ENCODE data around the gene TNFRSF9. TPM values are rescaled to one million over a fixed set of nuclear protein-coding genes. Genes with fewer than 3 reads are reported as not detected.
"Not testable (repeated sequence)": the region's sequence is repeated elsewhere in the genome, so short reads cannot be mapped to it uniquely, and the experiment has no call there.

TNFRSF9 gene
- polyA plus RNA-seq, 1 donor (not counting 4 experiments of a cell fraction or from before 2014, with no cell fraction given), result not detected

DNA sequence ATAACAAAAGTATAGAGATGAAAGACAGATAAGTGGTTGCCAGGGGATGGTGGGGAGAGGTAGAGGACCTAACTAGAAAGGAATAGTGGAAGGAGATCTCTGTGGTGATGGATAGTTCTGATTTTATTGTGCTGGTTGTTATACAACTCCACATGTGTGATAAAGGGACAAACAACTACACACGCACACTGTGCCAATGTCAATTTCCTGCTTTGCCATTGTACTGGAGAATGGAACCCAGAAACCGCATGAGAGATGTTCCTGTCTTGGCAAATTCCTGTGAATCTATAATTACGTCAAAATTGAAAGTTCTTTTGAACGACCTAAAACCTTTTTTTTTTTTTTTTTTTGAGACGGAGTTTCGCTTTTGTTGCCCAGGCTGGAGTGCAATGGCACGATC, 11.0 kb downstream of the TNFRSF9 start:
- Histone ChIP-seq H3K9me3 (ENCODE audit: control insufficient read depth, low read depth, low read length) (no peaks in the 10 kb centered on the region), H4K20me1 (ENCODE audit: control insufficient read depth, extremely low read depth, insufficient read depth, low read length) (no peaks in the 10 kb centered on the region), H3K36me3 (ENCODE audit: control insufficient read depth in 2 of 2, extremely low read depth in 1 of 2, insufficient read depth in 2 of 2, low read length in 2 of 2) (no peaks in the 10 kb centered on the region), H3K9me1 (ENCODE audit: control insufficient read depth, extremely low read depth, insufficient read depth, low read length) (no peaks in the 10 kb centered on the region), H3K4me2 (ENCODE audit: control insufficient read depth, extremely low read depth, insufficient read depth, low read depth, low read length) (no peak overlapping the region), H3K4me1 (ENCODE audit: control insufficient read depth, extremely low read depth, insufficient read depth, low read length) (no peaks in the 10 kb centered on the region), H3K9ac (ENCODE audit: control insufficient read depth, extremely low read depth, insufficient read depth, low read length) (no peak overlapping the region), H3K27ac (ENCODE audit: control insufficient read depth, insufficient read depth, low read length) (no peak overlapping the region), H3K79me2 (ENCODE audit: control insufficient read depth, insufficient read depth, low read length) (no peaks in the 10 kb centered on the region), H3K27me3 (ENCODE audit: control insufficient read depth, extremely low read depth, insufficient read depth, low read length) (peaks cover 6% of the 10 kb centered on the region), H2AFZ (ENCODE audit: control insufficient read depth, low read length) (no peak overlapping the region), H3K4me3 (ENCODE audit: control insufficient read depth in 2 of 3, extremely low read depth in 1 of 3, insufficient read depth in 2 of 3, low read depth in 1 of 3, low read length in 3 of 3) (no peak overlapping the region)
- TF ChIP-seq EZH2 (IDR thresholded peaks at IDR 0.05; ENCODE audit: low read length) (no peak), CTCF (optimal IDR thresholded peaks at IDR 0.05 in 1 of 3, IDR thresholded peaks at IDR 0.05 in 1 of 3, conservative IDR thresholded peaks at IDR 0.05 in 1 of 3; ENCODE audit: extremely low read depth in 1 of 3, insufficient read depth in 2 of 3, low read length in 3 of 3) (no peak)
- dilution Hi-C loops (cut with MboI; ENCODE audit: extremely low pct_ligation_motif_present, low sequenced_read_pairs), result no loop called here
- no peak for FAIRE-seq
- no peak for DNase-seq (ENCODE audit: low read depth, low spot score)

- no peak overlapping the region for H3K4me3 ChIP-seq (ENCODE audit: control insufficient read depth in 2 of 3, extremely low read depth in 1 of 3, insufficient read depth in 2 of 3, low read depth in 1 of 3, low read length in 3 of 3)
- H3K9ac ChIP-seq (ENCODE audit: control insufficient read depth, extremely low read depth, insufficient read depth, low read length), result no peak overlapping the region
- DNase-seq (ENCODE audit: low read depth, low spot score) (no peak), FAIRE-seq (no peak)
- H2AFZ ChIP-seq (ENCODE audit: control insufficient read depth, low read length), result no peak overlapping the region
- TF ChIP-seq CTCF (optimal IDR thresholded peaks at IDR 0.05 in 1 of 3, IDR thresholded peaks at IDR 0.05 in 1 of 3, conservative IDR thresholded peaks at IDR 0.05 in 1 of 3; ENCODE audit: extremely low read depth in 1 of 3, insufficient read depth in 2 of 3, low read length in 3 of 3) (no peak), EZH2 (IDR thresholded peaks at IDR 0.05; ENCODE audit: low read length) (no peak)
- H3K4me1 ChIP-seq (ENCODE audit: control insufficient read depth, extremely low read depth, insufficient read depth, low read length), result no peaks in the 10 kb centered on the region
- peaks cover 6% of the 10 kb centered on the region for H3K27me3 ChIP-seq (ENCODE audit: control insufficient read depth, extremely low read depth, insufficient read depth, low read length)
- no peaks in the 10 kb centered on the region for H3K9me1 ChIP-seq (ENCODE audit: control insufficient read depth, extremely low read depth, insufficient read depth, low read length)
- dilution Hi-C loops (cut with MboI; ENCODE audit: extremely low pct_ligation_motif_present, low sequenced_read_pairs), result no loop called here
- H3K4me2 ChIP-seq (ENCODE audit: control insufficient read depth, extremely low read depth, insufficient read depth, low read depth, low read length), result no peak overlapping the region
- H3K27ac ChIP-seq (ENCODE audit: control insufficient read depth, insufficient read depth, low read length), result no peak overlapping the region
- H3K79me2 ChIP-seq (ENCODE audit: control insufficient read depth, insufficient read depth, low read length), result no peaks in the 10 kb centered on the region
- no peaks in the 10 kb centered on the region for H3K36me3 ChIP-seq (ENCODE audit: control insufficient read depth in 2 of 2, extremely low read depth in 1 of 2, insufficient read depth in 2 of 2, low read length in 2 of 2)
- H4K20me1 ChIP-seq (ENCODE audit: control insufficient read depth, extremely low read depth, insufficient read depth, low read length), result no peaks in the 10 kb centered on the region
- H3K9me3 ChIP-seq (ENCODE audit: control insufficient read depth, low read depth, low read length), result no peaks in the 10 kb centered on the region
Measured at GRCh38 chr1:7928247-7928646, 12.4 kb downstream of the TNFRSF9 start.

- H3K9ac ChIP-seq (ENCODE audit: control insufficient read depth, extremely low read depth, insufficient read depth, low read length); dilution Hi-C loops (cut with MboI; ENCODE audit: extremely low pct_ligation_motif_present, low sequenced_read_pairs); H3K36me3 ChIP-seq (ENCODE audit: control insufficient read depth in 2 of 2, extremely low read depth in 1 of 2, insufficient read depth in 2 of 2, low read length in 2 of 2); H3K9me1 ChIP-seq (ENCODE audit: control insufficient read depth, extremely low read depth, insufficient read depth, low read length); H4K20me1 ChIP-seq (ENCODE audit: control insufficient read depth, extremely low read depth, insufficient read depth, low read length); H3K79me2 ChIP-seq (ENCODE audit: control insufficient read depth, insufficient read depth, low read length); H3K27ac ChIP-seq (ENCODE audit: control insufficient read depth, insufficient read depth, low read length); FAIRE-seq; H3K4me1 ChIP-seq (ENCODE audit: control insufficient read depth, extremely low read depth, insufficient read depth, low read length); H3K9me3 ChIP-seq (ENCODE audit: control insufficient read depth, low read depth, low read length); H2AFZ ChIP-seq (ENCODE audit: control insufficient read depth, low read length); DNase-seq (ENCODE audit: low read depth, low spot score); H3K4me3 ChIP-seq (ENCODE audit: control insufficient read depth in 2 of 3, extremely low read depth in 1 of 3, insufficient read depth in 2 of 3, low read depth in 1 of 3, low read length in 3 of 3); H3K4me2 ChIP-seq (ENCODE audit: control insufficient read depth, extremely low read depth, insufficient read depth, low read depth, low read length); H3K27me3 ChIP-seq (ENCODE audit: control insufficient read depth, extremely low read depth, insufficient read depth, low read length): not testable (repeated sequence)
Measured at GRCh38 chr1:7927061-7927460, 13.6 kb downstream of the TNFRSF9 start.

Measured in keratinocyte (primary cell).